Measurements from ENCODE around the gene CXCR5. TPM values are rescaled to one million over a fixed set of nuclear protein-coding genes. Genes with fewer than 3 reads are reported as not detected.
A peak's percentile ranks its signal among the peaks of the same experiment; 100 is the strongest.

CXCR5 gene
- total RNA-seq, 8 experiments from 2014 or later, result 0.04 to 0.19 (median 0.11) TPM; not detected in 2

DNA sequence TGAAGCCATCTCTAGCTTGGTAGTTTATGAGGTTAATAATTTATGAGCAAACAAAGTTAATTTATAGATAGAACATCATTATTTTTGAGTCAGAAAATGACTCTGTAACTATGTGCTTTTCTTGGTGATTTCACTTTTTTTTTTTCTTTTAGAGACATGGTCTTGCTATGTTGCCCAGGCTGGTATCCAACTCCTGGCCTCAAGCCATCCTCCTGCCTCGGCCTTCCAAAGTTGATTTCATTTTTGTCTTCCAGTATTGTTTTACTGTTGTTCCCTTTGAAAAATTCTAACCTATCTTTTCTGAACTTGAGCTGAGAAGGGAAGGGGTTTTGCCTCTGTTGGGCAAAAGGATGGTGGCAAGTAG lies 706 bp upstream of the CXCR5 start:
- no peak for ATAC-seq (replicated peaks in 6 of 8)
- 0 to 83% (median 67%) methylated on average over 1 of the region's 1 CpG; no CpG with 5 or more reads in 1 of the 10 experiments for WGBS, 10 experiments
- H3K4me3 ChIP-seq, result no peak overlapping the region
- H3K27ac ChIP-seq, result no peak overlapping the region
- in situ Hi-C loops (cut with MboI; ENCODE audit: low pct_unique_long_range_greater_than_20kb in 2 of 9, low sequenced_read_pairs in 9 of 9, unreplicated experiment in 9 of 9), result no loop called here
- H3K4me1 ChIP-seq (replicated peaks in 1 of 2), result peaks cover 5 to 12% of the 10 kb centered on the region in 2 donors

DNA sequence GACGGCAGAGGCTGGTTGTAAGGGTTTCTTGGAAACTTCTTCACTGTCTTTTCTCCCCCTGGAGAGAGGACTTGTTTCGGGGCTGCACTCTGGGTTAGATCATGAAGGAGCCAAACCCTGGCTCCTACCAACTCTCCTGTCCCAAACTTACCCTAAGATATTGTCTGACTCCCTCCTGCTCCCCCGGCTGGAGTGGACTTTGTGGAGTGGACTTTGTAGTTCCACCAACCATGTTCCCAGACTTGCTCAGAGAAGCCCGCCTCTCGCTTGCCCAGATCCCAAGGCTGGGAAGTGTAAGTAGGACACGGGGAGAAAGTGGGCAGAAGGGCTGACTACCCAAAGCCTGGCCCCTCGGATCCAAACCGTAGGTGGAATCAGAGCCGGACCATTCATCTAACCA lies 1.2 kb downstream of the CXCR5 start:
- no peak overlapping the region for H3K27ac ChIP-seq
- 53 to 100% (median 90%) methylated on average over 1 to 5 of the region's 9 CpGs; no CpG with 5 or more reads in 2 of the 10 experiments for WGBS, 10 experiments
- in situ Hi-C loops (cut with MboI; ENCODE audit: low pct_unique_long_range_greater_than_20kb in 2 of 9, low sequenced_read_pairs in 9 of 9, unreplicated experiment in 9 of 9), result no loop called here
- no peak for ATAC-seq (replicated peaks in 6 of 8)
- no peak overlapping the region for H3K4me3 ChIP-seq
- peaks cover 9 to 16% of the 10 kb centered on the region in 2 donors for H3K4me1 ChIP-seq (replicated peaks in 1 of 2)

- 73 to 90% (median 80%) methylated on average over 2 to 7 of the region's 12 CpGs; no CpG with 5 or more reads in 6 of the 10 experiments for WGBS, 10 experiments
- in situ Hi-C loops (cut with MboI; ENCODE audit: low pct_unique_long_range_greater_than_20kb in 2 of 9, low sequenced_read_pairs in 9 of 9, unreplicated experiment in 9 of 9), result no loop called here
- no peak overlapping the region for H3K27ac ChIP-seq
- H3K4me3 ChIP-seq, result no peak overlapping the region
- H3K4me1 ChIP-seq (replicated peaks in 1 of 2), result peaks cover 9 to 16% of the 10 kb centered on the region in 2 donors
- no peak for ATAC-seq (replicated peaks in 6 of 8)
These were observed 1.6 kb downstream of the CXCR5 start for GRCh38 chr11:118885319-118885718.

GRCh38 chr11:118885831-118886565 lies 2.3 kb downstream of the CXCR5 start:
- Histone ChIP-seq H3K4me1 (replicated peaks in 1 of 2) (peaks cover 9 to 16% of the 10 kb centered on the region in 2 donors), H3K4me3 (no peak overlapping the region), H3K27ac (no peak overlapping the region)
- 79 to 95% (median 92%) methylated on average over 3 to 8 of the region's 12 CpGs; no CpG with 5 or more reads in 3 of the 10 experiments for WGBS, 10 experiments
- no peak for ATAC-seq (replicated peaks in 6 of 8)
- in situ Hi-C loops (cut with MboI; ENCODE audit: low pct_unique_long_range_greater_than_20kb in 2 of 9, low sequenced_read_pairs in 9 of 9, unreplicated experiment in 9 of 9), result no loop called here

GRCh38 chr11:118886681-118887111 lies 3.0 kb downstream of the CXCR5 start:
- WGBS, 10 experiments, result 90 to 100% (median 100%) methylated on average over 1 to 2 of the region's 8 CpGs; no CpG with 5 or more reads in 4 of the 10 experiments
- in situ Hi-C loops (cut with MboI; ENCODE audit: low pct_unique_long_range_greater_than_20kb in 2 of 9, low sequenced_read_pairs in 9 of 9, unreplicated experiment in 9 of 9), result no loop called here
- Histone ChIP-seq H3K4me1 (replicated peaks in 1 of 2) (peaks cover 9 to 16% of the 10 kb centered on the region in 2 donors), H3K27ac (no peak overlapping the region), H3K4me3 (no peak overlapping the region)
- no peak for ATAC-seq (replicated peaks in 6 of 8)

DNA sequence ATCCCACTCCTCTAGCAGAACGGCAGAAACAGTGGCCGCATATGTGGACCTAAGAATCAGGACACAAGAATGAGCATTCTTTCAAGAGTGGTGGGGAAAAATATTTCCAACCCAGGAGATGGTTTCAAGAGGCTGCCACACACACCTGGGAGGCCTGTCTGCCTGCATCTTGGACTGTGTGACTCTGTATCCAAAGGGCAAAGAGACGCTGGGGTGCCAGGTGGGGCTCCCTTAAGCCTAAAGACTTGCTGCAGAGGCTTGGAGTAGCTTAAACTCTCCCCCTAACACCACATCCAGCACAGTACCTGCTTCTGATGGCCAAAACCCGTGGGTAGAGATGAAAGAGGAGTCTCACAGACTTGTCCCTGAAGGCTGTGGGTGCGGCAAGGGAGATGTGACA lies 3.5 kb downstream of the CXCR5 start:
- in situ Hi-C loops (cut with MboI; ENCODE audit: low pct_unique_long_range_greater_than_20kb in 2 of 9, low sequenced_read_pairs in 9 of 9, unreplicated experiment in 9 of 9), result no loop called here
- WGBS, 10 experiments, result 0 to 60% (median 40%) methylated on average over 1 of the region's 5 CpGs; no CpG with 5 or more reads in 7 of the 10 experiments

GRCh38 chr11:118888398-118888797 lies 4.7 kb downstream of the CXCR5 start:
- in situ Hi-C loops (cut with MboI; ENCODE audit: low pct_unique_long_range_greater_than_20kb in 2 of 9, low sequenced_read_pairs in 9 of 9, unreplicated experiment in 9 of 9), result no loop called here
- no peak for ATAC-seq (replicated peaks in 6 of 8)
- 54 to 100% (median 80%) methylated on average over 1 to 5 of the region's 5 CpGs; no CpG with 5 or more reads in 1 of the 10 experiments for WGBS, 10 experiments
- Histone ChIP-seq H3K4me1 (replicated peaks in 1 of 2) (peaks cover 9 to 16% of the 10 kb centered on the region in 2 donors), H3K27ac (no peak overlapping the region), H3K4me3 (no peak overlapping the region)

More for the DNA sequence above, 3.5 kb downstream of the CXCR5 start:
- ATAC-seq (replicated peaks in 6 of 8), result no peak
- Histone ChIP-seq H3K27ac (peak overlapping the region in 1 of 2 donors; percentile 21), H3K4me3 (no peak overlapping the region), H3K4me1 (replicated peaks in 1 of 2) (peaks cover 9 to 16% of the 10 kb centered on the region in 2 donors)

GRCh38 chr11:118889797-118890196 lies 6.1 kb downstream of the CXCR5 start:
- peak in 3 of 8 experiments; percentile 86 to 89 (median 89) for ATAC-seq (replicated peaks in 6 of 8)
- whole genome bisulfite sequencing, 10 experiments, result 0 to 82% methylated on average over 2 to 3 of the region's 5 CpGs; no CpG with 5 or more reads in 8 of the 10 experiments
- in situ Hi-C loops (cut with MboI; ENCODE audit: low pct_unique_long_range_greater_than_20kb in 2 of 9, low sequenced_read_pairs in 9 of 9, unreplicated experiment in 9 of 9), result no loop called here
- Histone ChIP-seq H3K4me1 (replicated peaks in 1 of 2) (peaks cover 9 to 16% of the 10 kb centered on the region in 2 donors), H3K4me3 (no peak overlapping the region), H3K27ac (no peak overlapping the region)

GRCh38 chr11:118892514-118892913 lies 8.8 kb downstream of the CXCR5 start:
- no CpG with 5 or more reads among the region's 4 CpGs for WGBS, 10 experiments
- peaks cover 8 to 9% of the 10 kb centered on the region in 2 donors for H3K4me1 ChIP-seq (replicated peaks in 1 of 2)
- in situ Hi-C loops (cut with MboI; ENCODE audit: low pct_unique_long_range_greater_than_20kb in 2 of 9, low sequenced_read_pairs in 9 of 9, unreplicated experiment in 9 of 9), result no loop called here
- H3K4me3 ChIP-seq, result no peak overlapping the region
- no peak for ATAC-seq (replicated peaks in 6 of 8)
- no peak overlapping the region for H3K27ac ChIP-seq

DNA sequence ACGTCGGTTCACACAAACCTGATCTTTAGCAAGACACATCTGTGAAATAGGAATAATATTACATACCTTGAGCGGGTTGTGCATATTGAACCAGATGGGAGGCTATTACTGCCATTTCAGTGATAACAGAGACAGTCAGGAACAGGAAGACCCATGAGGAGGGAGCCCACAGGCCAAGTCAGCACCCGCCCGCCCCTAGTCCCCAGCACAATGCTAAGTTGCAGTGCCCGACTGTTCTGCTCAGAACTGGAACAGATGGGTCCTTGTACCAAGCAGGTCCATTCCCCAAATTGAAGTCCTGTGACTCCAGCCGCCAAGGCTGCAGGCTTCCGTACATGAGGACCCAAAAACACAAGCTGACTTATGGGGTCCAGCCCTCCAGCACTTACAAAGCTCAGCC lies 9.3 kb downstream of the CXCR5 start:
- in situ Hi-C loops (cut with MboI; ENCODE audit: low pct_unique_long_range_greater_than_20kb in 2 of 9, low sequenced_read_pairs in 9 of 9, unreplicated experiment in 9 of 9), result no loop called here
- 13 to 90% (median 80%) methylated on average over 1 to 4 of the region's 8 CpGs; no CpG with 5 or more reads in 5 of the 10 experiments for WGBS, 10 experiments
- no peak overlapping the region for H3K27ac ChIP-seq
- H3K4me1 ChIP-seq (replicated peaks in 1 of 2), result peaks cover 4% of the 10 kb centered on the region in 2 donors
- ATAC-seq (replicated peaks in 6 of 8), result no peak
- H3K4me3 ChIP-seq, result no peak overlapping the region

DNA sequence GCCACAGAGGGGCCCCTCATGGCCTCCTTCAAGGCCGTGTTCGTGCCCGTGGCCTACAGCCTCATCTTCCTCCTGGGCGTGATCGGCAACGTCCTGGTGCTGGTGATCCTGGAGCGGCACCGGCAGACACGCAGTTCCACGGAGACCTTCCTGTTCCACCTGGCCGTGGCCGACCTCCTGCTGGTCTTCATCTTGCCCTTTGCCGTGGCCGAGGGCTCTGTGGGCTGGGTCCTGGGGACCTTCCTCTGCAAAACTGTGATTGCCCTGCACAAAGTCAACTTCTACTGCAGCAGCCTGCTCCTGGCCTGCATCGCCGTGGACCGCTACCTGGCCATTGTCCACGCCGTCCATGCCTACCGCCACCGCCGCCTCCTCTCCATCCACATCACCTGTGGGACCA lies 10.0 kb downstream of the CXCR5 start:
- no peak overlapping the region for H3K4me3 ChIP-seq
- no peaks in the 10 kb centered on the region for H3K4me1 ChIP-seq (replicated peaks in 1 of 2)
- no peak overlapping the region for H3K27ac ChIP-seq
- WGBS, 10 experiments, result 40 to 100% (median 97%) methylated on average over 1 to 11 of the region's 22 CpGs; no CpG with 5 or more reads in 5 of the 10 experiments
- in situ Hi-C loops (cut with MboI; ENCODE audit: low pct_unique_long_range_greater_than_20kb in 2 of 9, low sequenced_read_pairs in 9 of 9, unreplicated experiment in 9 of 9), result no loop called here
- ATAC-seq (replicated peaks in 6 of 8), result no peak

DNA sequence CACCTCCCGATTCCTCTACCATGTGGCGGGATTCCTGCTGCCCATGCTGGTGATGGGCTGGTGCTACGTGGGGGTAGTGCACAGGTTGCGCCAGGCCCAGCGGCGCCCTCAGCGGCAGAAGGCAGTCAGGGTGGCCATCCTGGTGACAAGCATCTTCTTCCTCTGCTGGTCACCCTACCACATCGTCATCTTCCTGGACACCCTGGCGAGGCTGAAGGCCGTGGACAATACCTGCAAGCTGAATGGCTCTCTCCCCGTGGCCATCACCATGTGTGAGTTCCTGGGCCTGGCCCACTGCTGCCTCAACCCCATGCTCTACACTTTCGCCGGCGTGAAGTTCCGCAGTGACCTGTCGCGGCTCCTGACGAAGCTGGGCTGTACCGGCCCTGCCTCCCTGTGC lies 10.5 kb downstream of the CXCR5 start:
- 60 to 100% (median 93%) methylated on average over 1 to 10 of the region's 19 CpGs; no CpG with 5 or more reads in 4 of the 10 experiments for WGBS, 10 experiments
- no peak overlapping the region for H3K27ac ChIP-seq
- no peak overlapping the region for H3K4me3 ChIP-seq
- no peak for ATAC-seq (replicated peaks in 6 of 8)
- H3K4me1 ChIP-seq (replicated peaks in 1 of 2), result no peaks in the 10 kb centered on the region
- in situ Hi-C loops (cut with MboI; ENCODE audit: low pct_unique_long_range_greater_than_20kb in 2 of 9, low sequenced_read_pairs in 9 of 9, unreplicated experiment in 9 of 9), result no loop called here

DNA sequence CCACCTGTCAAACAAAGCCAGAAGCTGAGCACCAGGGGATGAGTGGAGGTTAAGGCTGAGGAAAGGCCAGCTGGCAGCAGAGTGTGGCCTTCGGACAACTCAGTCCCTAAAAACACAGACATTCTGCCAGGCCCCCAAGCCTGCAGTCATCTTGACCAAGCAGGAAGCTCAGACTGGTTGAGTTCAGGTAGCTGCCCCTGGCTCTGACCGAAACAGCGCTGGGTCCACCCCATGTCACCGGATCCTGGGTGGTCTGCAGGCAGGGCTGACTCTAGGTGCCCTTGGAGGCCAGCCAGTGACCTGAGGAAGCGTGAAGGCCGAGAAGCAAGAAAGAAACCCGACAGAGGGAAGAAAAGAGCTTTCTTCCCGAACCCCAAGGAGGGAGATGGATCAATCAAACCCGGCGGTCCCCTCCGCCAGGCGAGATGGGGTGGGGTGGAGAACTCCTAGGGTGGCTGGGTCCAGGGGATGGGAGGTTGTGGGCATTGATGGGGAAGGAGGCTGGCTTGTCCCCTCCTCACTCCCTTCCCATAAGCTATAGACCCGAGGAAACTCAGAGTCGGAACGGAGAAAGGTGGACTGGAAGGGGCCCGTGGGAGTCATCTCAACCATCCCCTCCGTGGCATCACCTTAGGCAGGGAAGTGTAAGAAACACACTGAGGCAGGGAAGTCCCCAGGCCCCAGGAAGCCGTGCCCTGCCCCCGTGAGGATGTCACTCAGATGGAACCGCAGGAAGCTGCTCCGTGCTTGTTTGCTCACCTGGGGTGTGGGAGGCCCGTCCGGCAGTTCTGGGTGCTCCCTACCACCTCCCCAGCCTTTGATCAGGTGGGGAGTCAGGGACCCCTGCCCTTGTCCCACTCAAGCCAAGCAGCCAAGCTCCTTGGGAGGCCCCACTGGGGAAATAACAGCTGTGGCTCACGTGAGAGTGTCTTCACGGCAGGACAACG lies 11.7 kb downstream of the CXCR5 start:
- WGBS, 10 experiments, result 27 to 81% (median 56%) methylated on average over 1 to 10 of the region's 26 CpGs; no CpG with 5 or more reads in 4 of the 10 experiments
- peak in 3 of 8 experiments; percentile 8 to 23 (median 10) for ATAC-seq (replicated peaks in 6 of 8)
- no peak overlapping the region for H3K4me3 ChIP-seq

More for the DNA sequence above, 11.7 kb downstream of the CXCR5 start:
- Histone ChIP-seq H3K27ac (no peak overlapping the region), H3K4me1 (replicated peaks in 1 of 2) (no peaks in the 10 kb centered on the region)
- in situ Hi-C loops (cut with MboI; ENCODE audit: low pct_unique_long_range_greater_than_20kb in 2 of 9, low sequenced_read_pairs in 9 of 9, unreplicated experiment in 9 of 9), result no loop called here
